Measurements from ENCODE around the gene SRGAP1. TPM values are rescaled to one million over a fixed set of nuclear protein-coding genes. Genes with fewer than 3 reads are reported as not detected.

SRGAP1 gene
- total RNA-seq, 4 donors from 2014 or later: 7.2 to 22.9 (median 11.5) TPM

- Histone ChIP-seq H3K36me3 (no peaks in the 10 kb centered on the region), H3K4me1 (peaks cover 0 to 10% (median 0%) of the 10 kb centered on the region in 3 donors), H3K9me3 (no peaks in the 10 kb centered on the region), H3K4me3 (no peak overlapping the region), H3K27ac (no peak overlapping the region), H3K27me3 (no peaks in the 10 kb centered on the region)
- no peak for ATAC-seq
- no peak for TF ChIP-seq POLR2A (IDR thresholded peaks at IDR 0.05)
- 81 to 84% methylated on average over 10 to 12 of the region's 12 CpGs for WGBS, 2 donors (ENCODE audit: low coverage in 1 of 2)
Measured at GRCh38 chr12:63937378-63938316, 93.1 kb downstream of the SRGAP1 start.

- TF ChIP-seq POLR2AphosphoS5 (IDR thresholded peaks at IDR 0.05) (no peak), EP300 (IDR thresholded peaks at IDR 0.05) (no peak), CTCF (IDR thresholded peaks at IDR 0.05) (no peak), POLR2A (IDR thresholded peaks at IDR 0.05) (no peak)
- no peak for ATAC-seq
- Histone ChIP-seq H3K4me1 (peaks cover 0 to 10% (median 0%) of the 10 kb centered on the region in 3 donors), H3K27me3 (no peaks in the 10 kb centered on the region), H3K9me3 (no peaks in the 10 kb centered on the region), H3K4me3 (no peak overlapping the region), H3K27ac (peak overlapping the region in 1 of 4 donors; percentile 35), H3K36me3 (no peaks in the 10 kb centered on the region)
- 44 to 81% methylated on average over 2 to 5 of the region's 7 CpGs for WGBS, 2 donors (ENCODE audit: low coverage in 1 of 2)
Measured at GRCh38 chr12:63940310-63941005, 96.0 kb downstream of the SRGAP1 start.

- WGBS, 2 donors (ENCODE audit: low coverage in 1 of 2): 90% methylated on average over 2 to 3 of the region's 3 CpGs
- Histone ChIP-seq H3K27ac (no peak overlapping the region), H3K27me3 (no peaks in the 10 kb centered on the region), H3K9me3 (no peaks in the 10 kb centered on the region), H3K4me1 (peaks cover 0 to 10% (median 0%) of the 10 kb centered on the region in 3 donors), H3K36me3 (no peaks in the 10 kb centered on the region), H3K4me3 (no peak overlapping the region)
- no peak for ATAC-seq
- no peak for TF ChIP-seq EP300 (IDR thresholded peaks at IDR 0.05)
- TF ChIP-seq POLR2A (IDR thresholded peaks at IDR 0.05): no peak
- no peak for TF ChIP-seq POLR2AphosphoS5 (IDR thresholded peaks at IDR 0.05)
- TF ChIP-seq CTCF (IDR thresholded peaks at IDR 0.05): no peak
Measured at GRCh38 chr12:63941166-63941800, 96.8 kb downstream of the SRGAP1 start.

- TF ChIP-seq CTCF (IDR thresholded peaks at IDR 0.05): no peak
- TF ChIP-seq POLR2A (IDR thresholded peaks at IDR 0.05): no peak
- TF ChIP-seq EP300 (IDR thresholded peaks at IDR 0.05): no peak
- TF ChIP-seq POLR2AphosphoS5 (IDR thresholded peaks at IDR 0.05): no peak
- H3K27me3 ChIP-seq: no peaks in the 10 kb centered on the region
Measured at GRCh38 chr12:63941879-63942278, 97.4 kb downstream of the SRGAP1 start.

More at GRCh38 chr12:63941879-63942278, 97.4 kb downstream of the SRGAP1 start:
- no peaks in the 10 kb centered on the region for H3K36me3 ChIP-seq
- no peak overlapping the region for H3K27ac ChIP-seq
- no peak overlapping the region for H3K4me3 ChIP-seq
- H3K9me3 ChIP-seq: no peaks in the 10 kb centered on the region
- H3K4me1 ChIP-seq: peaks cover 0 to 10% (median 0%) of the 10 kb centered on the region in 3 donors
- ATAC-seq: no peak

Measured in gastroesophageal sphincter (tissue), 4 donors.